HUES64 (cell line): ENCODE results near the gene MAP3K20.
"Not testable (repeated sequence)": the region's sequence is repeated elsewhere in the genome, so short reads cannot be mapped to it uniquely, and the experiment has no call there.

Source experiments
- H3K27ac ChIP-seq: 2 replicates; pipeline ENCODE4 v1.7.0; 2013; ENCODE audit warnings: low read depth, low read length, inconsistent platforms
- H3K27me3 ChIP-seq: 2 replicates; pipeline ENCODE4 v1.6.1; 2013; ENCODE audit warnings: mild to moderate bottlenecking, low read length; ENCODE audit not compliant: insufficient read depth
- H3K36me3 ChIP-seq: 2 replicates; pipeline ENCODE4 v1.6.1; 2013; ENCODE audit warnings: mild to moderate bottlenecking, low read length; ENCODE audit not compliant: insufficient read depth
- H3K4me1 ChIP-seq: 2 replicates; pipeline ENCODE4 v1.6.1; 2013; ENCODE audit warnings: mild to moderate bottlenecking, low read length, moderate library complexity; ENCODE audit not compliant: insufficient read depth
- H3K4me3 ChIP-seq: 2 replicates; pipeline ENCODE4 v1.5.1; 2013; ENCODE audit warnings: mild to moderate bottlenecking, low read length, moderate library complexity
- H3K9ac ChIP-seq: 2 replicates; pipeline ENCODE4 v1.6.1; 2013; ENCODE audit warnings: mild to moderate bottlenecking, low read depth, low read length
- H3K9me3 ChIP-seq: 2 replicates; pipeline ENCODE4 v1.6.1; 2013; ENCODE audit warnings: low read depth, low read length; ENCODE audit not compliant: insufficient read depth
- WGBS: fragments of 150-250, 120-280 bp; methylation state at CpG from one replicate; pipeline ENCODE4 v1.1.7; 2013; ENCODE audit warnings: missing lambda C conversion rate; 5-methylcytosine and 5-hydroxymethylcytosine counted together

MAP3K20 gene

GRCh38 chr2:173191601-173192000 lies 116.0 kb downstream of the MAP3K20 start:
- no peaks in the 10 kb centered on the region for H3K36me3 ChIP-seq
- WGBS, result 34% methylated on average over 3 of the region's 3 CpGs
- H3K27ac ChIP-seq, result peak overlapping the region; percentile 72
- H3K4me1 ChIP-seq, result peaks cover 72% of the 10 kb centered on the region
- H3K9ac ChIP-seq, result peak overlapping the region; percentile 16; the same call in 1 of the 2 replicates
- no peaks in the 10 kb centered on the region for H3K27me3 ChIP-seq
- 0 out of 2 replicates have a peak overlapping the region, but pooled peaks have one; percentile 4 for H3K4me3 ChIP-seq
- no peaks in the 10 kb centered on the region for H3K9me3 ChIP-seq

DNA sequence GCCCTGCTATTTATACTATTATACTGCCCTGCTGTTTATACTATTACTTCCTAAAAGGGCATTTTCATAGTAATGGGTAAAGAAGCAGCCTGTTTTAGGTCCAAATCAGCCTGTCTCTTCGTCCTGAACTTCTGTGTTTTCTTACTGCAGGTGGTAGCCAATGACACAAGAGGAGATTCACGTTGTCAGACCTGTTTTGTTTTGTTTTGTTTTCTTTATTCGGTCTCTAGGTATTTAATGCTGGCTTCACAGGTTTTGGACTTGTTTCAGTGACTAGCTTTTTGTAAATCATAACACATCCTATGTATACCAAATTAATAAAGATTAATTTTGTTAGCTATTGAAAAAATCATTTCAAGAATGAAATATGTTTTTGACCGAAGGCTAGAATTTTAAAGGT lies 116.4 kb downstream of the MAP3K20 start:
- peak overlapping the region; percentile 16; the same call in 1 of the 2 replicates for H3K9ac ChIP-seq

GRCh38 chr2:173193925-173194324 lies 118.3 kb downstream of the MAP3K20 start:
- H3K27ac ChIP-seq, result peak overlapping the region; percentile 83
- H3K9me3 ChIP-seq, result no peaks in the 10 kb centered on the region
- peaks cover 66% of the 10 kb centered on the region for H3K4me1 ChIP-seq
- peaks cover 3% of the 10 kb centered on the region for H3K36me3 ChIP-seq
- no peak overlapping the region; the same call in 1 of the 2 replicates for H3K9ac ChIP-seq
- H3K27me3 ChIP-seq, result no peaks in the 10 kb centered on the region
- WGBS, result 69% methylated on average over 1 of the region's 1 CpG
- no peak overlapping the region for H3K4me3 ChIP-seq

More for the DNA sequence above, 116.4 kb downstream of the MAP3K20 start:
- H3K4me1 ChIP-seq, result peaks cover 72% of the 10 kb centered on the region
- H3K9me3 ChIP-seq, result no peaks in the 10 kb centered on the region
- H3K36me3 ChIP-seq, result no peaks in the 10 kb centered on the region
- 0 out of 2 replicates have a peak overlapping the region, but pooled peaks have one; percentile 4 for H3K4me3 ChIP-seq
- peak overlapping the region; percentile 71 for H3K27ac ChIP-seq
- 61% methylated on average over 4 of the region's 4 CpGs for WGBS
- no peaks in the 10 kb centered on the region for H3K27me3 ChIP-seq

GRCh38 chr2:173195100-173195499 lies 119.5 kb downstream of the MAP3K20 start:
- no peaks in the 10 kb centered on the region for H3K9me3 ChIP-seq
- H3K9ac ChIP-seq, result no peak overlapping the region
- H3K4me1 ChIP-seq, result peaks cover 66% of the 10 kb centered on the region
- H3K27ac ChIP-seq, result peak overlapping the region; percentile 83
- H3K4me3 ChIP-seq, result no peak overlapping the region
- H3K27me3 ChIP-seq, result no peaks in the 10 kb centered on the region
- 69% methylated on average over 3 of the region's 3 CpGs for WGBS
- H3K36me3 ChIP-seq, result peaks cover 3% of the 10 kb centered on the region

- no peaks in the 10 kb centered on the region for H3K27me3 ChIP-seq
- H3K9me3 ChIP-seq, result no peaks in the 10 kb centered on the region
- H3K9ac ChIP-seq, result no peak overlapping the region; the same call in 1 of the 2 replicates
- WGBS, result 41% methylated on average over 6 of the region's 6 CpGs
- peak overlapping the region; percentile 83 for H3K27ac ChIP-seq
- H3K4me3 ChIP-seq, result 0 out of 2 replicates have a peak overlapping the region, but pooled peaks have one; percentile 13
- H3K36me3 ChIP-seq, result peaks cover 3% of the 10 kb centered on the region
- H3K4me1 ChIP-seq, result peaks cover 62% of the 10 kb centered on the region
Measured at GRCh38 chr2:173196080-173196479, 120.4 kb downstream of the MAP3K20 start.

- WGBS, result 38% methylated on average over 4 of the region's 4 CpGs
Measured at GRCh38 chr2:173196638-173197037, 121.0 kb downstream of the MAP3K20 start.

GRCh38 chr2:173198327-173198726 lies 122.7 kb downstream of the MAP3K20 start:
- Histone ChIP-seq H3K27ac (no peak overlapping the region), H3K4me1 (peaks cover 40% of the 10 kb centered on the region), H3K9ac (no peak overlapping the region), H3K4me3 (no peak overlapping the region), H3K36me3 (peaks cover 3% of the 10 kb centered on the region), H3K9me3 (no peaks in the 10 kb centered on the region), H3K27me3 (no peaks in the 10 kb centered on the region)
- 91% methylated on average over 7 of the region's 7 CpGs for WGBS

More at GRCh38 chr2:173196638-173197037, 121.0 kb downstream of the MAP3K20 start:
- Histone ChIP-seq H3K4me3 (no peak overlapping the region), H3K9me3 (no peaks in the 10 kb centered on the region), H3K27me3 (no peaks in the 10 kb centered on the region), H3K36me3 (peaks cover 3% of the 10 kb centered on the region), H3K9ac (no peak overlapping the region; the same call in 1 of the 2 replicates), H3K4me1 (peaks cover 57% of the 10 kb centered on the region), H3K27ac (peak overlapping the region; percentile 78)

DNA sequence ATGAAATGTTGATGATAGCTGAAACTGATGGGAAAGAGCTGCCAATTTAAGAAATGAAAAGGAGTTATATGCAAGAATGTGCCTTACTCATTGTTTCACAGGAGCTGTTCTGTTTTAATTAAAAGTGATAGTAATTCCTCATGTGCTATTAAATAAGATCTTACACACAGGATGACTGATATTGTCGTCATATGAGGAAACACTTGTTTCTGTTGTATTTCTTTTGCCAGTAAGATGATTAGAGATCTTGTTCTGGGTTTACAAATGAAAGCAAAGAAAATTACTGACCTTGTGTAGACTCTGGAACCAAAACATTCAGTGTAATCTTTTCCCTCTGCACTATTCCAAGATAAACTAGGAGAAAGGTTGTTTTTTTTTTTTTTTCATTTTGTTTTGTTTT lies 123.6 kb downstream of the MAP3K20 start:
- Histone ChIP-seq H3K9me3 (no peaks in the 10 kb centered on the region), H3K27me3 (no peaks in the 10 kb centered on the region), H3K36me3 (peaks cover 3% of the 10 kb centered on the region), H3K9ac (no peak overlapping the region), H3K4me3 (no peak overlapping the region), H3K4me1 (peaks cover 31% of the 10 kb centered on the region), H3K27ac (no peak overlapping the region)
- WGBS, result 87% methylated on average over 1 of the region's 1 CpG

DNA sequence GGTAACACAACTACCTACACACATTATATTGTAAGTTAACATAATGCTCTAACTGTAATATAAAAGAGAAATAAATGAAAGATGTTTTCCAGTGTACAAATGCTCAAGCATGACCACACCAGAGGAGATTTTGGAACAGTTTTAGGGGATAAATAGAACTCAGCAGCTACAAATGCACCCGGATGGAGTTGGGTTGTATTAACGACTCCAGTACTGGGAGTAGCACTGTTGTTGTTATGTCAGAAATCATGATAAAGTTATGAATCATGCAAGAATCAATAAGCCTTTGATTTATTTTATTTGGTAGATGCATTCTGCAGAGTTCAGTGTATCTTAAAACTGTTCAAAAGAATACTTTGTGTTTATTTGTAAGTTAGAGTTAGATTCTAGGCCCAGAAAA lies 126.9 kb downstream of the MAP3K20 start:
- H3K27ac ChIP-seq, result no peak overlapping the region
- no peaks in the 10 kb centered on the region for H3K4me1 ChIP-seq
- no peaks in the 10 kb centered on the region for H3K27me3 ChIP-seq
- H3K9ac ChIP-seq, result no peak overlapping the region
- peaks cover 3% of the 10 kb centered on the region for H3K36me3 ChIP-seq
- 93% methylated on average over 2 of the region's 2 CpGs for WGBS
- H3K4me3 ChIP-seq, result no peak overlapping the region
- no peaks in the 10 kb centered on the region for H3K9me3 ChIP-seq

DNA sequence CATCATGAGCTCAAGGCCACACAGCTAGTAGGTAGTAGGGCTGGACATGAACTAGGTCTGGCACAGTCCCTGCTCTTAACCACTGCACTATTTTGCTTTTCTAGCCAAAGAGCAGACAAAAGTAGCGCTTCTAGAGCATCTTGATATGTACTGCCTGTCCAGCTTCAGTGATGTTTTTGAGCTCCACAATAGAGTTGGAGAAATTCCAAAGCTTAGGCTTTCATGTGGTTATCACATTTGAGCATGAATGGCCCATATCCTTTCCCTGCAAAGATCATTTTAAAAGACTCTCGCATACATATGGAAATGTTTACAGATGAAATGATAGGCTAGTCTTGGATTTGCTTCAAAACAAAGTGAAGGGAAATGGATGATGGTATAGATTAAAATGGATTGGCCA lies 128.7 kb downstream of the MAP3K20 start:
- Histone ChIP-seq H3K9me3 (no peaks in the 10 kb centered on the region), H3K4me1 (no peaks in the 10 kb centered on the region), H3K27ac (no peak overlapping the region), H3K27me3 (no peaks in the 10 kb centered on the region), H3K9ac (no peak overlapping the region), H3K36me3 (no peaks in the 10 kb centered on the region), H3K4me3 (no peak overlapping the region)
- 46% methylated on average over 2 of the region's 2 CpGs for WGBS

DNA sequence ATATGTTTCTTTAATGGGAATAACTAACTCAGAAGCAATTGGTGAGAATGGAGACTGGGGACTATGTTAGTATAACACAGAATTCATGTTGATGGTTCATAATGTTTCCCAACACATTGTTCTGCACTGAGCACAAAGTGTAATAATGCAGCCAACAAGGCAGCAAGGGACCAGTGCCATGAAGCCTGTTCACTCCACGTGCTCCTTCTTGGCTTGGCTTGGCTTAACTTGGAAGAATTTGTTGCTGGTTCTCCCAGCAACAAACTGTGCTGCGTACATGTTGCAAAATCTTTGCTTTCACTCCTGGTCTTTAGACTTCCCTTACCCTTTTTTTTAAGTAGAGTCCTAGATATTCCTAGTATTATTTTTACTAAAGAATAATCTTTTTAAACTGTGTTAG lies 129.7 kb downstream of the MAP3K20 start:
- no peaks in the 10 kb centered on the region for H3K9me3 ChIP-seq
- no peaks in the 10 kb centered on the region for H3K27me3 ChIP-seq
- H3K9ac ChIP-seq, result no peak overlapping the region
- peaks cover 2% of the 10 kb centered on the region; the same call in 1 of the 2 replicates for H3K4me1 ChIP-seq
- 92% methylated on average over 2 of the region's 2 CpGs for WGBS
- H3K36me3 ChIP-seq, result no peaks in the 10 kb centered on the region
- no peak overlapping the region for H3K27ac ChIP-seq
- no peak overlapping the region for H3K4me3 ChIP-seq

DNA sequence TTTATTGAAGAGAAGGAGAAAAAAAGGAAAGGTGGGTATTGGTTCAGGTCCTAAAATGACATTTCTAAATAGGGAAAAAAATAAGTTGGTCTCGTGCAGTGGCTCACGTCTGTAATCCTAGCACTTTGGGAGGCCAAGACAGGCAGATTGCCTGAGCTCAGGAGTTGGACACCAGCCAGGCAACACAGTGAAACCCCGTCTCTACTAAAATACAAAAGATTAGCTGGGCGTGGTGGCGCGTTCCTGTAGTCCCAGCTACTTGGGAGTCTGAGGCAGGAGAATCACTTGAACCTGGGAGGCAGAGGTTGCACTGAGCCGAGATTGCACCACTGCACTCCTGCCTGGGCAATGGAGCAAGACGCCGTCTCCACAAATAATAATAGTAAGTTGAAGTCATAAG lies 131.5 kb downstream of the MAP3K20 start:
- H3K9ac ChIP-seq, H3K4me1 ChIP-seq, H3K9me3 ChIP-seq, H3K27me3 ChIP-seq, H3K27ac ChIP-seq, H3K36me3 ChIP-seq, H3K4me3 ChIP-seq: not testable (repeated sequence)
- WGBS, result 95% methylated on average over 9 of the region's 9 CpGs
